ENCODE measurements around the gene RAB5B. TPM values are rescaled to one million over a fixed set of nuclear protein-coding genes. Genes with fewer than 3 reads are reported as not detected.
A peak's percentile ranks its signal among the peaks of the same experiment; 100 is the strongest.

The RAB5B gene
- total and polyA plus RNA-seq, 7 donors: 82.8 to 113 (median 101) TPM

DNA sequence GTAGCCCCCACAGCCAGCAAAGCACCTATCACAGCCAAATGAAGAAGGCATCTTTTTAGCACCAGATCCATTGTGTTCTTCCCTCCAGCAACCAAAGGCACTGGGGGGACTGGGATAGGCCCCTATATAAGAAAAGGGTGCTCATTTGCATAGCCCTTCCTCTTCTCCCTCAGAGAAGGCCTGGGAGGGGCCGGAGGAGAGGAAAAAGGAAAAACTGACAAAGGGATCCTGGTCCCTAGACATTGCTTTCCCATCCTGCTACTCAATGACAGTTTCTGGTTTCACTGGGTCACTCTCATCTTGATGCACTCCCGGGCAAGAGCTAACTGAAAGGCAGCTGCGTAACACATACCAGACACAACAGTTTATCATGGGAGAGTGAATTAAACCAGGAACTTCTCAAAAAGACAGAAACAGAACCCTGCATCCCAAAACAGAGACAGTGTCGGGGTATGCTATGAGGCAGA lies 7.9 kb upstream of the RAB5B start, which contains the start of gene PMEL:
PMEL (minus strand) TSS at position 102 of the 467 bp plus-strand sequence; CDS start at position 71, 31 bp downstream.
- intact Hi-C loops (cut with DNase I): loop anchor here (2.0 kb wide), 1 partner anchor 35 kb away; the partner anchor contains the start of gene DGKA
- H3K27ac ChIP-seq: peak within 1 kb of the TSS; percentile 73 to 89 (median 84)
- WGBS, 2 donors: 5 to 15% methylated on average over 4 of the region's 4 CpGs
- no peaks in the 10 kb centered on the region for H3K9me3 ChIP-seq
- no peak for TF ChIP-seq POLR2A (IDR thresholded peaks at IDR 0.05)
- TF ChIP-seq POLR2AphosphoS5 (IDR thresholded peaks at IDR 0.05): no peak
- TF ChIP-seq, protein P1, sequence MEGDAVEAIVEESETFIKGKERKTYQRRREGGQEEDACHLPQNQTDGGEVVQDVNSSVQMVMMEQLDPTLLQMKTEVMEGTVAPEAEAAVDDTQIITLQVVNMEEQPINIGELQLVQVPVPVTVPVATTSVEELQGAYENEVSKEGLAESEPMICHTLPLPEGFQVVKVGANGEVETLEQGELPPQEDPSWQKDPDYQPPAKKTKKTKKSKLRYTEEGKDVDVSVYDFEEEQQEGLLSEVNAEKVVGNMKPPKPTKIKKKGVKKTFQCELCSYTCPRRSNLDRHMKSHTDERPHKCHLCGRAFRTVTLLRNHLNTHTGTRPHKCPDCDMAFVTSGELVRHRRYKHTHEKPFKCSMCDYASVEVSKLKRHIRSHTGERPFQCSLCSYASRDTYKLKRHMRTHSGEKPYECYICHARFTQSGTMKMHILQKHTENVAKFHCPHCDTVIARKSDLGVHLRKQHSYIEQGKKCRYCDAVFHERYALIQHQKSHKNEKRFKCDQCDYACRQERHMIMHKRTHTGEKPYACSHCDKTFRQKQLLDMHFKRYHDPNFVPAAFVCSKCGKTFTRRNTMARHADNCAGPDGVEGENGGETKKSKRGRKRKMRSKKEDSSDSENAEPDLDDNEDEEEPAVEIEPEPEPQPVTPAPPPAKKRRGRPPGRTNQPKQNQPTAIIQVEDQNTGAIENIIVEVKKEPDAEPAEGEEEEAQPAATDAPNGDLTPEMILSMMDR (IDR thresholded peaks at IDR 0.05): no peak
- no peak for TF ChIP-seq EP300 (IDR thresholded peaks at IDR 0.05)
- H3K27me3 ChIP-seq: no peaks in the 10 kb centered on the region
- H3K4me3 ChIP-seq: peak within 1 kb of the TSS; percentile 57 to 94 (median 72)
- peak; percentile 40 for DNase-seq
- peaks cover 0 to 19% (median 15%) of the 10 kb centered on the region in 4 donors for H3K4me1 ChIP-seq
- peaks cover 0 to 7% (median 0%) of the 10 kb centered on the region in 4 donors for H3K36me3 ChIP-seq

- Histone ChIP-seq H3K4me1 (peaks cover 0 to 21% (median 15%) of the 10 kb centered on the region in 4 donors), H3K36me3 (peaks cover 0 to 7% (median 0%) of the 10 kb centered on the region in 4 donors), H3K27ac (peak within 1 kb of the TSS; percentile 73 to 89 (median 84)), H3K27me3 (no peaks in the 10 kb centered on the region), H3K9me3 (no peaks in the 10 kb centered on the region), H3K4me3 (peak within 1 kb of the TSS; percentile 57 to 94 (median 72))
- intact Hi-C loops (cut with DNase I): loop anchor here (2.0 kb wide), 1 partner anchor 36 kb away; the partner anchor contains the start of gene DGKA
- 0 to 1% methylated on average over 45 of the region's 45 CpGs for WGBS, 2 donors
- peak; percentile 98 for DNase-seq
- TF ChIP-seq, protein P1 (IDR thresholded peaks at IDR 0.05): no peak
- TF ChIP-seq POLR2A (IDR thresholded peaks at IDR 0.05): peak; percentile 50 to 55
- peak; percentile 80 to 91 (median 85) for TF ChIP-seq POLR2AphosphoS5 (IDR thresholded peaks at IDR 0.05)
Measured at GRCh38 chr12:55966408-55967281, 7.2 kb upstream of the RAB5B start, which contains the start of gene CDK2. CDK2 (plus strand) TSS chr12:55966830; CDS start chr12:55967009, 179 bp downstream.

- peaks cover 0 to 30% (median 21%) of the 10 kb centered on the region in 4 donors for H3K4me1 ChIP-seq
- peak overlapping the region in 1 of 4 donors; percentile 89 for H3K27ac ChIP-seq
- TF ChIP-seq, protein P1 (IDR thresholded peaks at IDR 0.05): no peak
- TF ChIP-seq EP300 (IDR thresholded peaks at IDR 0.05): no peak
- TF ChIP-seq POLR2AphosphoS5 (IDR thresholded peaks at IDR 0.05): no peak
- TF ChIP-seq POLR2A (IDR thresholded peaks at IDR 0.05): no peak
- peaks cover 0 to 7% (median 0%) of the 10 kb centered on the region in 4 donors for H3K36me3 ChIP-seq
- no peak for DNase-seq
- WGBS, 2 donors: 75 to 86% methylated on average over 4 of the region's 4 CpGs
- H3K27me3 ChIP-seq: no peaks in the 10 kb centered on the region
- no peak overlapping the region for H3K4me3 ChIP-seq
- H3K9me3 ChIP-seq: no peaks in the 10 kb centered on the region
- intact Hi-C loops (cut with DNase I): no loop called here
Measured at GRCh38 chr12:55969356-55969755, 4.5 kb upstream of the RAB5B start.

GRCh38 chr12:55970775-55971174 lies 3.1 kb upstream of the RAB5B start:
- TF ChIP-seq POLR2A (IDR thresholded peaks at IDR 0.05) (no peak), POLR2AphosphoS5 (IDR thresholded peaks at IDR 0.05) (no peak), EP300 (IDR thresholded peaks at IDR 0.05) (no peak)
- TF ChIP-seq, protein P1 (IDR thresholded peaks at IDR 0.05): no peak
- H3K4me3 ChIP-seq: no peak overlapping the region
- WGBS, 2 donors: 92 to 94% methylated on average over 7 of the region's 7 CpGs
- no peaks in the 10 kb centered on the region for H3K27me3 ChIP-seq
- peaks cover 0 to 41% (median 31%) of the 10 kb centered on the region in 4 donors for H3K4me1 ChIP-seq
- H3K36me3 ChIP-seq: peaks cover 0 to 7% (median 0%) of the 10 kb centered on the region in 4 donors
- H3K9me3 ChIP-seq: no peaks in the 10 kb centered on the region
- intact Hi-C loops (cut with DNase I): no loop called here
- no peak for DNase-seq
- H3K27ac ChIP-seq: peak overlapping the region in 3 of 4 donors; percentile 89 to 92 (median 92)

Data from sigmoid colon (tissue), 7 donors.